Measurements from ENCODE around the gene RPL36. TPM values are rescaled to one million over a fixed set of nuclear protein-coding genes. Genes with fewer than 3 reads are reported as not detected.

RPL36 gene
- total and polyA plus RNA-seq, 12 donors: 270 to 1,152 (median 362) TPM

GRCh38 chr19:5681391-5682106, 8.5 kb upstream of the RPL36 start:
- intact Hi-C loops (cut with DNase I): loop anchor here in 3 of 10 donors (2.0 to 5.0 kb wide), 3 partner anchors 39 to 59 kb away; partner anchors contain the start of genes SAFB (in 2 of the 3), SAFB2 (in 2 of the 3), CATSPERD (in 1 of the 3) and LONP1 (in 1 of the 3)
- Histone ChIP-seq H3K4me3 (peak overlapping the region in 9 of 10 donors; percentile 72 to 97 (median 82)), H3K27ac (peak overlapping the region in 2 of 10 donors; percentile 94 to 97), H3K4me1 (peaks cover 5 to 24% (median 15%) of the 10 kb centered on the region in 9 donors), H3K9me3 (no peaks in the 10 kb centered on the region), H3K27me3 (no peaks in the 10 kb centered on the region), H3K36me3 (peaks cover 0 to 16% (median 0%) of the 10 kb centered on the region in 9 donors)
- no peak for TF ChIP-seq CTCF (IDR thresholded peaks at IDR 0.05)
- WGBS, 2 donors: 66% methylated on average over 17 of the region's 17 CpGs
- no peak for DNase-seq
- no peak for ATAC-seq

- peaks cover 5 to 26% (median 18%) of the 10 kb centered on the region in 9 donors for H3K4me1 ChIP-seq
- TF ChIP-seq CTCF (IDR thresholded peaks at IDR 0.05): no peak
- no peak overlapping the region for H3K4me3 ChIP-seq
- H3K27me3 ChIP-seq: no peaks in the 10 kb centered on the region
- intact Hi-C loops (cut with DNase I): loop anchor here in 1 of 10 donors (5.0 kb wide), 1 partner anchor 60 kb away; the partner anchor contains the start of genes SAFB and SAFB2
- ATAC-seq: no peak
- H3K9me3 ChIP-seq: no peaks in the 10 kb centered on the region
- WGBS, 2 donors: 86 to 88% methylated on average over 3 of the region's 3 CpGs
- DNase-seq: no peak
- H3K36me3 ChIP-seq: peaks cover 0 to 16% (median 0%) of the 10 kb centered on the region in 9 donors
- H3K27ac ChIP-seq: no peak overlapping the region
Measured at GRCh38 chr19:5682107-5682482, 8.0 kb upstream of the RPL36 start.

- Histone ChIP-seq H3K4me3 (no peak overlapping the region), H3K27me3 (no peaks in the 10 kb centered on the region), H3K27ac (no peak overlapping the region), H3K36me3 (peaks cover 0 to 7% (median 0%) of the 10 kb centered on the region in 9 donors), H3K4me1 (peaks cover 5 to 30% (median 24%) of the 10 kb centered on the region in 9 donors), H3K9me3 (no peaks in the 10 kb centered on the region)
- TF ChIP-seq CTCF (IDR thresholded peaks at IDR 0.05): no peak
- DNase-seq (no peak), ATAC-seq (no peak)
- 91 to 93% methylated on average over 10 of the region's 10 CpGs for WGBS, 2 donors
- intact Hi-C loops (cut with DNase I): loop anchor here in 1 of 10 donors (5.0 kb wide), 1 partner anchor 61 kb away; the partner anchor contains the start of genes SAFB and SAFB2
Measured at GRCh38 chr19:5683177-5683886, 6.8 kb upstream of the RPL36 start.

GRCh38 chr19:5684694-5685430, 5.2 kb upstream of the RPL36 start:
- intact Hi-C loops (cut with DNase I): loop anchor here in 1 of 10 donors (5.0 kb wide), 1 partner anchor 63 kb away; the partner anchor contains the start of genes SAFB and SAFB2
- no peak for TF ChIP-seq CTCF (IDR thresholded peaks at IDR 0.05)
- Histone ChIP-seq H3K27me3 (no peaks in the 10 kb centered on the region), H3K4me1 (peaks cover 0 to 23% (median 16%) of the 10 kb centered on the region in 9 donors), H3K9me3 (no peaks in the 10 kb centered on the region), H3K36me3 (no peaks in the 10 kb centered on the region), H3K4me3 (no peak overlapping the region), H3K27ac (no peak overlapping the region)
- 88 to 95% methylated on average over 22 of the region's 22 CpGs for WGBS, 2 donors
- no peak for DNase-seq
- ATAC-seq: no peak

All from heart right ventricle (tissue), 16 donors.